Ascending aorta (tissue), 2 donors: ENCODE results near the gene POLL. TPM values are rescaled to one million over a fixed set of nuclear protein-coding genes. Genes with fewer than 3 reads are reported as not detected.

Experiments used
- DNase-seq, 2 donors: peaks; one replicate each; pipeline ENCODE4 v3.0.0-alpha.2; 2019; ENCODE audit warnings: low spot score in 2 of 2
- H3K27ac ChIP-seq, 2 donors: fragments of 200-600 bp; sonication (generic); one replicate each; pipeline ENCODE4 v1.5.1; 2016 to 2017; ENCODE audit warnings: mild to moderate bottlenecking in 1 of 2
- H3K27me3 ChIP-seq: fragments of 200-600 bp; sonication (generic); one replicate; pipeline ENCODE4 v1.5.1; 2017
- H3K36me3 ChIP-seq, 2 donors: fragments of 200-600 bp; sonication (generic); one replicate each; pipeline ENCODE4 v1.5.1; 2016
- H3K4me1 ChIP-seq, 2 donors: fragments of 200-600 bp; sonication (generic); one replicate each; pipeline ENCODE4 v1.5.1; 2016 to 2017; ENCODE audit warnings: mild to moderate bottlenecking in 1 of 2
- H3K4me3 ChIP-seq, 2 donors: fragments of 200-600 bp; sonication (generic); one replicate each; pipeline ENCODE4 v1.5.1; 2016 to 2017; ENCODE audit warnings: mild to moderate bottlenecking in 1 of 2
- H3K9me3 ChIP-seq, 2 donors: fragments of 200-600 bp; sonication (generic); one replicate each; pipeline ENCODE4 v1.5.1; 2016
- CTCF ChIP-seq, 3 experiments: fragments of 200-600 bp in 2 of 3; fragments of 450-650 bp in 1 of 3; sonication (generic) in 2 of 3; IDR thresholded peaks; one replicate each; pipeline ENCODE4 v1.5.1; 2016 to 2019; ENCODE audit warnings: antibody characterized with exemption in 3 of 3, mild to moderate bottlenecking in 1 of 3, moderate library complexity in 1 of 3
- intact Hi-C: fragments of 100-400 bp; cut with DNase I; formaldehyde crosslinking; loops from one replicate; pipeline ENCODE4 v1.15.1; 2023
- total RNA-seq: library from RNA; depleted of rRNA; stranded (reverse); fragments of >200 nt; gene quantifications from one replicate; pipeline ENCODE4 v1.1.0, GENCODE V29; 2016

Gene POLL
- total RNA-seq, 1 donor from 2014 or later = 17.1 TPM

- no peak for TF ChIP-seq CTCF (IDR thresholded peaks at IDR 0.05)
- Histone ChIP-seq H3K9me3 (no peaks in the 10 kb centered on the region), H3K27ac (no peak overlapping the region), H3K36me3 (peaks cover 0 to 5% of the 10 kb centered on the region in 2 donors), H3K4me1 (no peaks in the 10 kb centered on the region), H3K27me3 (no peaks in the 10 kb centered on the region), H3K4me3 (no peak overlapping the region)
- intact Hi-C loops = no loop called here
- no peak for DNase-seq
Measured at GRCh38 chr10:101558671-101559595, 29.1 kb downstream of the POLL start.

GRCh38 chr10:101558204-101558603 lies 29.9 kb downstream of the POLL start:
- Histone ChIP-seq H3K4me3 (no peak overlapping the region), H3K27ac (no peak overlapping the region), H3K36me3 (peaks cover 4 to 13% of the 10 kb centered on the region in 2 donors), H3K27me3 (no peaks in the 10 kb centered on the region), H3K9me3 (no peaks in the 10 kb centered on the region), H3K4me1 (no peaks in the 10 kb centered on the region)
- intact Hi-C loops = no loop called here
- DNase-seq = no peak
- no peak for TF ChIP-seq CTCF (IDR thresholded peaks at IDR 0.05)

- Histone ChIP-seq H3K9me3 (no peaks in the 10 kb centered on the region), H3K4me1 (no peaks in the 10 kb centered on the region), H3K27ac (no peak overlapping the region), H3K36me3 (peaks cover 8 to 19% of the 10 kb centered on the region in 2 donors), H3K27me3 (no peaks in the 10 kb centered on the region), H3K4me3 (no peak overlapping the region)
- TF ChIP-seq CTCF (IDR thresholded peaks at IDR 0.05) = no peak
- intact Hi-C loops = no loop called here
- DNase-seq = no peak
Measured at GRCh38 chr10:101557541-101557940, 30.5 kb downstream of the POLL start.

GRCh38 chr10:101552442-101552841 lies 35.6 kb downstream of the POLL start:
- no peak for DNase-seq
- TF ChIP-seq CTCF (IDR thresholded peaks at IDR 0.05) = no peak
- intact Hi-C loops = no loop called here
- H3K9me3 ChIP-seq = no peaks in the 10 kb centered on the region
- peaks cover 0 to 8% of the 10 kb centered on the region in 2 donors for H3K4me1 ChIP-seq
- peaks cover 22 to 33% of the 10 kb centered on the region in 2 donors for H3K36me3 ChIP-seq
- no peaks in the 10 kb centered on the region for H3K27me3 ChIP-seq
- no peak overlapping the region for H3K27ac ChIP-seq
- no peak overlapping the region for H3K4me3 ChIP-seq

- Histone ChIP-seq H3K4me3 (no peak overlapping the region), H3K27me3 (no peaks in the 10 kb centered on the region), H3K4me1 (peaks cover 0 to 8% of the 10 kb centered on the region in 2 donors), H3K9me3 (no peaks in the 10 kb centered on the region), H3K27ac (no peak overlapping the region), H3K36me3 (peaks cover 22 to 33% of the 10 kb centered on the region in 2 donors)
- no peak for DNase-seq
- TF ChIP-seq CTCF (IDR thresholded peaks at IDR 0.05) = no peak
- intact Hi-C loops = no loop called here
Measured at GRCh38 chr10:101550965-101551364, 37.1 kb downstream of the POLL start.
